Loucy (cell line): ENCODE data around the gene C3AR1.

Experiments used
- H2AFZ ChIP-seq: fragments of 200-600 bp; sonication (generic); 2 replicates; pipeline ENCODE4 v1.6.0; 2016; ENCODE audit warnings: antibody characterized with exemption, mild to moderate bottlenecking, low read length, moderate library complexity
- H3F3A ChIP-seq: fragments of 200-600 bp; 2 replicates; pipeline ENCODE4 v1.6.0; 2016; ENCODE audit warnings: antibody characterized with exemption, low read depth, mild to moderate bottlenecking
- H3K27me3 ChIP-seq: fragments of 200-600 bp; sonication (generic); 2 replicates; pipeline ENCODE4 v1.6.1; 2014; ENCODE audit warnings: low read length, mild to moderate bottlenecking; ENCODE audit not compliant: insufficient read depth, poor library complexity, severe bottlenecking
- H3K36me3 ChIP-seq: fragments of 200-600 bp; sonication (generic); 2 replicates; pipeline ENCODE4 v1.6.1; 2016; ENCODE audit warnings: low read length; ENCODE audit not compliant: insufficient read depth
- H3K4me1 ChIP-seq: fragments of 200-600 bp; sonication (generic); 2 replicates; pipeline ENCODE4 v1.5.1; 2014; ENCODE audit warnings: low read length, mild to moderate bottlenecking; ENCODE audit not compliant: insufficient read depth, poor library complexity, severe bottlenecking
- H3K4me2 ChIP-seq: fragments of 200-600 bp; sonication (generic); 2 replicates; pipeline ENCODE4 v1.6.0; 2014; ENCODE audit warnings: antibody characterized with exemption, low read length, low read depth, mild to moderate bottlenecking; ENCODE audit not compliant: poor library complexity, severe bottlenecking
- H3K4me3 ChIP-seq: fragments of 200-600 bp; sonication (generic); 2 replicates; pipeline ENCODE4 v1.5.1; 2014; ENCODE audit warnings: low read length, mild to moderate bottlenecking, mixed read lengths; ENCODE audit not compliant: poor library complexity, severe bottlenecking
- H3K79me2 ChIP-seq: fragments of 200-600 bp; sonication (generic); 2 replicates; pipeline ENCODE4 v1.6.1; 2014; ENCODE audit warnings: low read length; ENCODE audit not compliant: insufficient read depth
- H3K9ac ChIP-seq: fragments of 200-600 bp; sonication (generic); 2 replicates; pipeline ENCODE4 v1.6.0; 2014; ENCODE audit warnings: mild to moderate bottlenecking, low read depth, low read length, moderate library complexity; ENCODE audit not compliant: poor library complexity, severe bottlenecking
- H3K9me2 ChIP-seq: fragments of 200-600 bp; sonication (generic); replicated peaks from 2 replicates; pipeline ENCODE4 v1.6.1; 2016; ENCODE audit warnings: low read depth, low read length, mixed read lengths
- H3K9me3 ChIP-seq: fragments of 200-600 bp; sonication (generic); 2 replicates; pipeline ENCODE4 v1.6.1; 2014; ENCODE audit warnings: mild to moderate bottlenecking, antibody characterized with exemption, low read length, low read depth; ENCODE audit not compliant: insufficient read depth
- H4K20me1 ChIP-seq: fragments of 200-600 bp; sonication (generic); 2 replicates; pipeline ENCODE4 v1.6.0; 2014; ENCODE audit warnings: antibody characterized with exemption, low read length, mild to moderate bottlenecking; ENCODE audit not compliant: insufficient read depth, poor library complexity, severe bottlenecking
- CTCF ChIP-seq: fragments of 200-600 bp; sonication (generic); conservative IDR thresholded peaks from 2 replicates; pipeline ENCODE4 v1.5.1; 2014; ENCODE audit warnings: mild to moderate bottlenecking, antibody characterized with exemption, low read length
- EZH2phosphoT487 ChIP-seq: fragments of 200-600 bp; IDR thresholded peaks from 2 replicates; pipeline ENCODE4 v1.6.1; 2018; ENCODE audit warnings: antibody characterized with exemption, mild to moderate bottlenecking, moderate library complexity, borderline replicate concordance

The C3AR1 gene

DNA sequence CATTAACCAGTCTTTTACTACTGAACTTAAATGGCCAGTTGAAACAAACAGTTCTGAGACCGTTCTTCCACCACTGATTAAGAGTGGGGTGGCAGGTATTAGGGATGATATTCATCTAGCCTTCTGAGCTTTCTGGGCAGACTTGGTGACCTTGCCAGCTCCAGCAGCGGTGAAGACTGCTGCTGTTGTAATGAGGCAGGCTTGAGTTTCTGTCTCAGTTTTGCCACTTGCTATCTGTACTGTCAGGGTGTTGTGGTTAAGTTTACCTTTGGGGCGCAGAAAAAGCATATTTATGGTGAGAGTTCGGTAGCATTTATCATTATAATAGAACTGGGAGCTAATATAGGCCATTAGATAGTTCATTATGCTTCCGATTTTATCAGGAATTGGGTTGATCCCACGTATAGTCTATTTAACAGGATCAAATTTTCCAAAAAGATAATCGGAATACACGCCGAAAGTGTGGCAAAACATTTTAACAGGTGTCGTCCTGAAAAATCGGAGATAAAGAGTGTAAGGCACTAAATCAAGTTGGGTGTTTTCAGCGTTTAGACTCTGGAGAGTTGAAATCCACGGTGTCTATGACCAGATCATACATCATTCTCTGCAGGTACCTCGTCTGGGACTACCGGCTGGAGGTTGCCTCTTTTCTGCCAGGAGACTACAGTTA lies 15.2 kb upstream of the C3AR1 start:
- H4K20me1 ChIP-seq: peaks cover 3% of the 10 kb centered on the region
- H3K36me3 ChIP-seq: no peaks in the 10 kb centered on the region
- H3K79me2 ChIP-seq: peaks cover 59% of the 10 kb centered on the region
- no peaks in the 10 kb centered on the region for H3K27me3 ChIP-seq
- no peak for TF ChIP-seq CTCF
- TF ChIP-seq EZH2phosphoT487: no peak
- no peaks in the 10 kb centered on the region for H3K9me3 ChIP-seq
- peaks cover 3% of the 10 kb centered on the region; the same call in 1 of the 2 replicates for H3F3A ChIP-seq
- H3K4me2 ChIP-seq: peak overlapping the region; percentile 94
- peaks cover 44% of the 10 kb centered on the region for H3K4me1 ChIP-seq
- H3K4me3 ChIP-seq: peak overlapping the region; percentile 94
- no peaks in the 10 kb centered on the region for H3K9me2 ChIP-seq
- H3K9ac ChIP-seq: peak overlapping the region; percentile 95
- H2AFZ ChIP-seq: peak overlapping the region; percentile 82

DNA sequence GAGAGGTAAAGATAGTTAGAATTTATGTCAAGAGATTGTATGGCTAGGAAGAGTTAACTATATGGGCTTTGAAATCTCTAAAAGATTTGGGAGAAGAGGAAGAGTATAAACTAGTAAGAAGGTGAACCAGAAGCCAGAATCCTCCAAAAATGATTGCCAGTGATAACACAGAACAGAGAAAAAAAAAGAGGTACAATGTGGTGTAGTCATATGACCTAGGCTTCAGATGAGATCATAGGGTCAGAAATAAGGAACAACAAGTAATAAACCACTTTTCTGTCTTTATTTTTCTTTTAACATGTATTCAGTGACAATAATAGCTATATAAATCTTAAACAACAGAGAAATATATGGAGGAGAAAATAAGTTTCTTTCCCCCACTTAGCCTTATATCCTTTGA lies 14.0 kb upstream of the C3AR1 start:
- peaks cover 3% of the 10 kb centered on the region; the same call in 1 of the 2 replicates for H3F3A ChIP-seq
- H3K4me2 ChIP-seq: peak overlapping the region; percentile 94
- TF ChIP-seq EZH2phosphoT487 (no peak), CTCF (no peak)
- no peaks in the 10 kb centered on the region for H3K36me3 ChIP-seq
- H3K79me2 ChIP-seq: peaks cover 46% of the 10 kb centered on the region
- H4K20me1 ChIP-seq: peaks cover 3% of the 10 kb centered on the region
- no peaks in the 10 kb centered on the region for H3K27me3 ChIP-seq
- H3K9ac ChIP-seq: peak overlapping the region; percentile 95
- no peak overlapping the region for H3K4me3 ChIP-seq
- H3K9me3 ChIP-seq: no peaks in the 10 kb centered on the region
- H2AFZ ChIP-seq: no peak overlapping the region
- H3K4me1 ChIP-seq: peaks cover 34% of the 10 kb centered on the region
- H3K9me2 ChIP-seq: no peaks in the 10 kb centered on the region

- Histone ChIP-seq H2AFZ (no peak overlapping the region), H3K4me1 (peaks cover 24% of the 10 kb centered on the region), H3K9ac (no peak overlapping the region), H3K4me2 (no peak overlapping the region), H3K79me2 (peaks cover 35% of the 10 kb centered on the region), H3K36me3 (no peaks in the 10 kb centered on the region), H4K20me1 (no peaks in the 10 kb centered on the region), H3K27me3 (no peaks in the 10 kb centered on the region), H3F3A (peaks cover 3% of the 10 kb centered on the region; the same call in 1 of the 2 replicates), H3K9me3 (no peaks in the 10 kb centered on the region), H3K9me2 (no peaks in the 10 kb centered on the region), H3K4me3 (no peak overlapping the region)
- TF ChIP-seq EZH2phosphoT487: no peak
- TF ChIP-seq CTCF: no peak
These were observed 12.8 kb upstream of the C3AR1 start for GRCh38 chr12:8078916-8079315.
